Neural crest cell (in vitro differentiated cells): ENCODE results near the gene PRR16. TPM values are rescaled to one million over a fixed set of nuclear protein-coding genes. Genes with fewer than 3 reads are reported as not detected.

Experiments
- DNase-seq: peaks from one replicate; pipeline ENCODE4 v3.0.0; 2021; ENCODE audit warnings: low read depth, mixed read lengths, low spot score
- H3K27ac Mint-ChIP-seq: one replicate; pipeline ENCODE4 v1.8.0; 2021; ENCODE audit warnings: mild to moderate bottlenecking, mixed read lengths; ENCODE audit not compliant: unreplicated experiment
- H3K27me3 Mint-ChIP-seq: 2 replicates; pipeline ENCODE4 v1.8.0; 2021; ENCODE audit warnings: low read depth, mild to moderate bottlenecking, mixed read lengths
- H3K36me3 Mint-ChIP-seq: 2 replicates; pipeline ENCODE4 v1.8.0; 2021; ENCODE audit warnings: low read depth, mild to moderate bottlenecking, mixed read lengths
- H3K4me1 Mint-ChIP-seq: 2 replicates; pipeline ENCODE4 v1.8.0; 2021; ENCODE audit warnings: mixed read lengths
- H3K4me3 Mint-ChIP-seq: one replicate; pipeline ENCODE4 v1.8.0; 2021; ENCODE audit warnings: mild to moderate bottlenecking, mixed read lengths
- H3K9me3 Mint-ChIP-seq: 2 replicates; pipeline ENCODE4 v1.8.0; 2021; ENCODE audit warnings: mixed read lengths
- total RNA-seq: library from RNA; stranded (reverse); gene quantifications from 2 replicates; pipeline ENCODE4 v1.2.1, GENCODE V29; 2021
- TF ChIP-seq, protein P1 (sequence below): fragments of 200-600 bp; sonication (generic); conservative IDR thresholded peaks from 2 replicates; pipeline ENCODE4 v1.5.0; 2021; ENCODE audit warnings: antibody characterized with exemption, mild to moderate bottlenecking

The PRR16 gene
- total RNA-seq, 1 donor from 2014 or later = not detected

DNA sequence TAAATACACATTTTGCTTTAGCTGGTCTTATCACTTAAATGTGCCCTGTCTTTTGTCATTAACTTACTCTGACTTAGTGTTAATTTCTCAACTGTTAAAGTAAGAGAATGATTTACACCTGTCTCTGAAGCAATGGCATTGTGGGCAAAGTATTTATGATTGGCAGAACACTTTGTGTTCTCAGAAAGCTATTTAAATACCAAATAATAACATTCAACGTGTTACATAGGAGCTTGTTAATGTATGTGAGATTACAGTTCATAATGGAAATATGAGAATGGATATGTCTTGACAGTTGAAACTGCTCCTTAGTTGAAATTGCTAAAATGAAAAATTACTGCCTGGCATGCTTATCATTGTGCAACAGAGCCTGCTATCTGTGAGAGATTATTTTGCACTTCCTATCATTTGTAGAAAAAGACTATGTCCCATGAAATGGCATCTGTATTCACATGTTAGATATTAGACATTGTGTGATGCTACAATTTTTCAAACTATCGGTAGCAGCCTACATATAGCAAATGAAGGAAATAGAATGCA lies 46.1 kb downstream of the PRR16 start:
- H3K27me3 Mint-ChIP-seq = no peaks in the 10 kb centered on the region
- no peak for DNase-seq
- no peak overlapping the region for H3K27ac Mint-ChIP-seq
- H3K36me3 Mint-ChIP-seq = no peaks in the 10 kb centered on the region
- no peaks in the 10 kb centered on the region for H3K9me3 Mint-ChIP-seq
- H3K4me3 Mint-ChIP-seq = no peak overlapping the region
- H3K4me1 Mint-ChIP-seq = peaks cover 9% of the 10 kb centered on the region
- TF ChIP-seq, protein P1, sequence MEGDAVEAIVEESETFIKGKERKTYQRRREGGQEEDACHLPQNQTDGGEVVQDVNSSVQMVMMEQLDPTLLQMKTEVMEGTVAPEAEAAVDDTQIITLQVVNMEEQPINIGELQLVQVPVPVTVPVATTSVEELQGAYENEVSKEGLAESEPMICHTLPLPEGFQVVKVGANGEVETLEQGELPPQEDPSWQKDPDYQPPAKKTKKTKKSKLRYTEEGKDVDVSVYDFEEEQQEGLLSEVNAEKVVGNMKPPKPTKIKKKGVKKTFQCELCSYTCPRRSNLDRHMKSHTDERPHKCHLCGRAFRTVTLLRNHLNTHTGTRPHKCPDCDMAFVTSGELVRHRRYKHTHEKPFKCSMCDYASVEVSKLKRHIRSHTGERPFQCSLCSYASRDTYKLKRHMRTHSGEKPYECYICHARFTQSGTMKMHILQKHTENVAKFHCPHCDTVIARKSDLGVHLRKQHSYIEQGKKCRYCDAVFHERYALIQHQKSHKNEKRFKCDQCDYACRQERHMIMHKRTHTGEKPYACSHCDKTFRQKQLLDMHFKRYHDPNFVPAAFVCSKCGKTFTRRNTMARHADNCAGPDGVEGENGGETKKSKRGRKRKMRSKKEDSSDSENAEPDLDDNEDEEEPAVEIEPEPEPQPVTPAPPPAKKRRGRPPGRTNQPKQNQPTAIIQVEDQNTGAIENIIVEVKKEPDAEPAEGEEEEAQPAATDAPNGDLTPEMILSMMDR = no peak

DNA sequence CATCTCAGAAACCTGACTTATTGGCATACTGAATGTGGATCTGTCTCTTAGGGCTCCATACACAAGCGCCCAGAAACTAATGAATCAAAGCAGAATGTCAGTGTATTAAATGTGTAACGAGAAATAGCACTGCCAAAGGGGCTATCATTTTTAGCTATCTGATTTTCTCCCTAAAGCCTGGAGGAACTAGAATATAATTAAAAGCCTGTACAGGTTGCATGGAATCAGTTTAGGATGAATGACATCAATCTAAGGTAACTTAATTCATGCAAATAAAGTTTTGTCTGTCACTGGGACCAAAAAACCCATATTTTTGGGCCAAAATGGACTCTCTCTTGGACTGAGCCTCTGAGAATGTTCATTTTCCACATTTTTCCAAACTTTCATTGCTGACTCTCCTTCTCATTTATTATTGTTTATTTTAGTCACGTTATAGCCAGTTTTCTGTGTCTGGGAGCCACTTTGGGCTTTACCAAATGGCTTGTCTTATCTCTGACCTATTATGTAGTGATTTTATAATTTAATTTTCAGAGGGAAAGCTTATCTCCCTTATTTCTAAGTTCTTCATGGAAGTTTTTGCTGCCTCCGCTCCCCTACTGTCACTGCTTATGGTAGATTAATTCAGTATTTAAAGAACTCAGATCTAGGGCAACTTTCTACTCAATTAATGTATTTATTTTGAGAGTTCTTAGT lies 47.0 kb downstream of the PRR16 start:
- DNase-seq = no peak
- H3K4me3 Mint-ChIP-seq = no peak overlapping the region
- TF ChIP-seq, protein P1 = no peak
- no peaks in the 10 kb centered on the region for H3K36me3 Mint-ChIP-seq
- H3K27me3 Mint-ChIP-seq = no peaks in the 10 kb centered on the region
- H3K4me1 Mint-ChIP-seq = peaks cover 9% of the 10 kb centered on the region
- H3K27ac Mint-ChIP-seq = no peak overlapping the region
- H3K9me3 Mint-ChIP-seq = no peaks in the 10 kb centered on the region

DNA sequence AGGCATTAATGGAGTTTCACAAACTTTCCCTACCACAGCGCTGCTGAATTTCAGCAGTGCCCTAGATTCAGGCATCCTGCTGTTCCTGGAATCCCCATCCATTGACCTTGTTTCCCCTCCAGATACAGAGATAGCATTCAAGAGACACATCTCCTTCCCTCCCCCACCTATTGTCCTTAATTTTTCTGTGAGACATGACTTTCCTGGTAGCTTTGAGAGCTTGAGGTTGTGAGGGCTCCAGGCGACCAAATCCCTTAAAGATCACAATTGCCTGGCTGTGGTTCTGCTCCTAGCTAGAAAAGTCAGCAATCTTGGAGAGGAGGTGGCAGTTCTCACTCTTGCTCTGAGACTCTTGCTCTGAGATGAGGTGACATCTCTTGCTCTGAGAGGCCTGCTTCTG lies 48.0 kb downstream of the PRR16 start:
- Mint-ChIP-seq H3K9me3 (no peaks in the 10 kb centered on the region), H3K27me3 (no peaks in the 10 kb centered on the region), H3K36me3 (no peaks in the 10 kb centered on the region), H3K27ac (no peak overlapping the region), H3K4me3 (no peak overlapping the region), H3K4me1 (peaks cover 9% of the 10 kb centered on the region)
- no peak for DNase-seq
- TF ChIP-seq, protein P1 = no peak

DNA sequence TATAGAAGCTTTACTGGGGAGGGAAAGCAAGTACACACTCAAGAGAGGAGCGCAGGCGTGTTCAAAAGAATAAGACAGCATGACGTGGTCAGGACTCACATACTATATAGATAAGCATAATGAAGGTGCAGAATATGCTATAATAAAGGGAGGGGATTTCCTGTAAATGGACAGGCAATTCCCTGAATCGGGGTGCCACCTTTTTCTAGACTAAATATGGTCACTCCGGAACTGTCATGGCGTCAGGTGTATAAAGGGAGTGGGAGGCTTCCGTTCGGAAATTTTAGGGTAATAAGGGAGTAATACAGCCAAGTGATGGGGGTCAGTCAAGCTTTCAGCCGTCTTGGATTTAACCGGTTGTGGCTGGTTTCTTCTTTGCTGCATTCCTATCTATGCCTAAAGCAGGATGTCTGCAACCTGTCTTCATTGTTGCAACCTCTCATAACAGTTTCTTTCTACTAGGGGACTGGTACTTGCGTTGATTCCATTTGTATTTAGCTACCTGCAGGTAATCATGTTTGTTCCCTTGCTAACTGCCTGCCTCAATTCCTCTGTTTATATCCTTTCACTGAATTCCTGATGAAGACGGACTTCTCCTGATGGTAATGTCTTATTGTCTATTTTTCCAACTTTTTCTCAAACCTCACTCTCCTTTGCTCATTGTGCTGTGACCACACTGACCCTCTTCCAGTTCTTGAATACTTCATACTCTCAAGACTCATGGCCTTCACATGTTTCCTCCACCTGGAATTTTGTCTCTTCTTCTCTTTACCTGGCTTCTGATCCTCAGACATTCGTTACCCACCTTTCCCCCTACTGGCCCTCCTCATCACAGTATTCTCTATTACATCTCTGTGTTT lies 48.9 kb downstream of the PRR16 start:
- DNase-seq = no peak
- Mint-ChIP-seq H3K4me1 (peaks cover 9% of the 10 kb centered on the region), H3K9me3 (no peaks in the 10 kb centered on the region), H3K4me3 (no peak overlapping the region), H3K36me3 (no peaks in the 10 kb centered on the region), H3K27ac (peak overlapping the region; percentile 38), H3K27me3 (no peaks in the 10 kb centered on the region)
- TF ChIP-seq, protein P1 = no peak

DNA sequence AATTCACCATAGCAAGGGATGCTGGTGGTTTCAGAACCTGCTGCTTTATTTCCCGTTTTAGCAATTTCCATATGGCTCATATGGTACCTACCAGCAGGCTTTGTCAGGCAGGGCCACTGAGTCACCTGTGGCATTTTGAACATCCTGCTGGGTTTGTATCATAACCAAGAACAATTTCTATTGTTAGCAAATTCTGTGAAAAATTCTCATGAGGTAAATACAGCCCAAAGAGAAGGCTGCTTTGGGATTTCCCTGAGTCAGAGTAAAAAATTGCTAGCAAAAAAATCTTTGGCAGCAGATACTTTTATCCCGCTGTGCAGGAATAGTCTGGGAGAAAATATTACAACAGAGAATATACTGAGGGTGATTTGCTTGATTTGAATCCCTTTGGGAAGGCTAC lies 52.7 kb downstream of the PRR16 start:
- H3K27me3 Mint-ChIP-seq = no peaks in the 10 kb centered on the region
- no peak for DNase-seq
- TF ChIP-seq, protein P1 = no peak
- no peaks in the 10 kb centered on the region for H3K36me3 Mint-ChIP-seq
- no peak overlapping the region for H3K4me3 Mint-ChIP-seq
- peaks cover 9% of the 10 kb centered on the region for H3K4me1 Mint-ChIP-seq
- no peaks in the 10 kb centered on the region for H3K9me3 Mint-ChIP-seq
- H3K27ac Mint-ChIP-seq = no peak overlapping the region
